ENCODE measurements around the gene SLCO2A1.

SLCO2A1 gene

DNA sequence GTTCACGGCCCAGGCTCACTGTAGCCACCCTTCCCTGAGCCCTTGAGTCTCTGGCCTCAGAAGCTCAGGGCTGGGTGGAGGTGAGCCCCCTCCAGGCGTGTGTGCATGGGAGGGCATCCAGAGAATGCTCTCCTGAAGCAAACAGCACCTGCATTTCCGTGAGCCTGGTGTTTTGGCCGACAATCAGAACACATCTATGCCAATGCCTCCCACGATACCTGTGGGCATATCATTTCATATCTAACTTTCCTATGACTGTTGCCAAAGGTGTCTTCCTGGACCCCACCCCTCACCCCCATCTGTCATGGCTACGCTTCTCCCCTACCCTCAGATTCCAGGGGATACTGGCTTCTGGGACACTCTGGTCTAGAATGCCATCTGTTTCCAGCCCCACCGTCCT is 80.7 kb downstream of the SLCO2A1 start:
- no peak for DNase-seq (ENCODE audit: low spot score)

DNA sequence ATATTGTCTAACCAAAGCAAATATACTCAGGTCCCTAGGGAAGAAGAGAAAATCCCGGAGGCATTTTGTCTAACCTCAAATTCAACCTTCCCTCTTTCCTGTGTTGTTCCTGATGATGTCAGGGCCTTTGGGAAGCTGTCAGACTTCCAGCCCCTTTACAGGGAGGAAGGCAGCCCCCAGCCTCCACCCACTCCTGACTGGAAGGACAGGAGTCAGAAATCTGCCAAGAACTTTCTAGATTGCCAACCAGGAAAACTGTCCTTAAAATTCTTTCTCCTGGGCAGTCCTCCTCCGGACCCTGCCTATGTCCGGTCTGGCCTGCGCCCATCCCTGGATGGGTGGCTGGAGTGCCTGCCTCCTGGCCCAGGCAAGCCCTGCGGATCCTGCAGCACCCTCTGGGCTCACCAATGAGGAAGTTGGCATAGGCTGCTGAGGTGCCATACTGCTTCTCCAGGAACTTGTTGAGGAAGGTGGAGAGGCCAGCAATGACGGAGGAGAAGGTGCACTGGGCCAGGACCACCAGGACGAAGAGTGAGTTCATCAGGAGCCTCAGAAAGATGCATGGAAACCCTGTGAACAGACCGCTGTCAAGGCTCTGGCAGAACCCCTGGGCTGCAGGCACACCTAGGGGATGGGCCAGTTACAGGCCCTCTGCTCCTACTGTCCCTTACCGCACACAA is 81.5 kb downstream of the SLCO2A1 start:
- DNase-seq (ENCODE audit: low spot score) = no peak

DNA sequence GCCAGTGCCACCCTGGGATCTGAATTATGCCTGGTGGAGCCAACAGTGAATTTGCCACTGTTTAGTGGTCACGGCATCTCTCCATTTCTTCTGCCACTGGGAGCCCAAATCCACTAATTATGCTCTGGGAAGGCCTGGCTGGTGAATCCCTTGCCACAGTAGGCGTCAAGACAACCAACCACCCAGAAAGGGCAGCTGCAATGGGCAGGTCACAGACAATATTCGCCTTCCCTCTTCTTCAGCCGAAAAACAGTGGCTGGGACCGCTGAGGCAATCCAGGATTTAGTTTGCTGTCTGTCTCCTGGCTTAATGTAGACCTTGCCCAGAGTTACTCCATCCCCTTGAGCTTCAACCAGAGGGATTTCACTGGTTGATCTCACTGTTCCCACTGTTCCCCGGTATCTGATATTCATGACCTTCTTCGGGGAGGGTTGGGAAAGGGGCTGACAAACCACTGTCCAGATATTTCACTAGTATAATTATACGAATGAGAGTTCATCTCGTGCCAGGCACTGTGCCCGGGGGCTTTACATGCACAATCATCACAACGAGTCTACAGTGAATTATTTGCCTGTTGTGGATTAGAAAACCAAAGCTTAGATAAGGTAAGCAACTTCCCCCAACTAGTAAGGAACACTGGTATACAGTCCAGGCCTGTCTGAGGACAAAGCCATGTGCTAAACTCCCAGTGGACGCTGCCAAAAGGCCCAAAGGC is 84.2 kb downstream of the SLCO2A1 start:
- DNase-seq (ENCODE audit: low spot score) = no peak

DNA sequence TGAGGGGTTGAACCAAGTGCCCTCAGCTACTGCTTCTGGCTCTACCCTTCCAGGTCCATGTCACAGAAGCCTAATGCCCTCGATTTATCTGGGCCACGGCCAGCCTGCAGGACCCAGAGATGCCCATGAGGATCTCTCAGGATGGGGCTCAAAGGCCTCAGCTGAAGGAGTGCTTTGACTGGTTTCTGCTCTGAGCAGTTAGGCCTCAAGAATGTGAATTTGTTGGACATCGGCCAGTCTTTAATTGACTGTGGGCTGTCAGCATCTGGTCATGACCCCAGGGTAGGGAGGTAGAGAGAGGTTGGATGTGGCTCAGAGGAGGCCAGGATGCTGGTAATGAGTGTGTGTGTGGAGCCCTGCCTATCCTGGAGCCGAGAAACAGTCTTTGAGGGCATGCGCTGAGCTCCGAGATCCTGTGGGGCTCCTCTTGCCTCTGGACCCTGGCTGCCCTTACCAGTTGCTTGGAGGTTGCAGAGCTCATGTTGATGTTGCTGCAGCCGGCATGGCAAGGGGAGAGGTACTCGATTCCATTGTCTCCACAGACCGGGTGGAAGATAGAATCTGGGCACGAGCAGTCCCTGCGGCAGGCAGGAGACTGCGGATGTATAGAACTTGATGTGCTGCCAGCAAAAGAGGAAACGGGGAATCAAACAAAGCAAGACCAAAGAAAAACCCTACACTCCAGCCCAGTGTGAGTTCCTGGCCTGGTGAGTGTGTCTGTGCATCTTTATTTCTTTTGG is 84.9 kb downstream of the SLCO2A1 start:
- DNase-seq (ENCODE audit: low spot score) = no peak

DNA sequence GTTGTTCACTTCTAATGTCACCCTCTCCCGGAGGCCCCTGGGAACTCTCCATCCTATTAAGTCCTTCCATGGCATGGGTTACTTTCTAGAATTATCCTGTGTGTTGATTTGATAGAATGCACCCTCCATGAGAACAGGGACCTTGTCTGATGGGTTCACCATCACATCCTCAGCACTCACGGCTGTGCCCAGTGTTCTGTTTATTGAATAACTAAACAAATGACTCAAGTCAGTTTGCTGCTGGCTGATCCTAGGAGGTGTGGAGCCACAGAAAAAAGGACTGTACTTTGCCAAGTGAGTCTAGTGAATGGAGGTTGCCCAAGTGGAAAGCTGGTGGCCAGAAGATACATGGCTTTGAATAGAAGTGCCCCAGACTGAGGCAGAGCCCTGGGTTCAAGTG is 85.5 kb downstream of the SLCO2A1 start:
- DNase-seq (ENCODE audit: low spot score) = no peak

DNA sequence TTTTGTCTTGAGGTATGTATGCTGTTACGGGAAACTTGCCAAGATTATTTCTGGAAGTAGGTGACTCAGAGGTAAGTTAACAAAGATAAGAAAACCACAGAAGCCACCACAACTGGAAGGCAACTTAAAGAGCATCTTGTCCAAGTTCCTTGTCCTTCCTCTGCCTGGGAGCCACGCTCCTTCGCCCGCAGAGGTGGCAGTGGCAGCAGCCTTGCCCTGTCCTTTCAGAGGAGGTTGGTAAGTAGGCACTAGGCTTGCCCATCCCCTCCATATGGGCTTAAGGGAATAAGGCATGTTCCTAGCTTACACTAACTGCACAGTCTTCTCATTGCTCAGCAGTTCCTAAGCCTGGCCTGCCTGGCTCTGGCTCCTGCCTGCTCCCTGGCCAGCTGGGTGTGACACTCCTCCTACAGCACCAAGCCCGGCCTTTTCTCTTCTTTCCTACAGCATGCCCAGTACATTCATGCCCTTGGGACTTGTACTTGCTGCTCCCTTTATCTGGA is 86.0 kb downstream of the SLCO2A1 start:
- no peak for DNase-seq (ENCODE audit: low spot score)

DNA sequence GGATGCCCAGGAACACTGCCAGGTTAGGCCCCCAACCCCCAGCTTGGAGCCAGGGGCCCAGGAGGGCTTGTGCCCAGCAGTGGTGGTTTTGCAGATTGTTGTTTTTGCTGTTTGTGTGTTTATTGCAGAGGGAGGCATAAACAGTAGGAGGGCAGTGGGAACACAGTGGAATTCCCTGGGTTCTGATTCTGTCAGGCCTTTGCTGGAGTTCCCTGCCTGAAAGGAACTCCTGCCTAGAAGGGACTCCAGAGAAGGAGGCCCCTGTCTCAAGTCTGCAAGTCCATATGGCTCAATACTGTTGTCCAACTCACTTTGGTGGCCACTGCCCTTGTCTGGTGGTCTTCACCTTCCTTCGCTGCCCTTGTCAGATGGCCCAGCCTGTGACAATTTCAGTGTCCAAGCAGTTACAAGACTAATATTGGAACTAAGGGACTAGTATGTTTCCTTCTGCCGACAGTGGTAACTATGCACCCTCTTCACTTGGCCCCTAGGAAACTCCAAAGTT is 86.6 kb downstream of the SLCO2A1 start:
- no peak for DNase-seq (ENCODE audit: low spot score)

DNA sequence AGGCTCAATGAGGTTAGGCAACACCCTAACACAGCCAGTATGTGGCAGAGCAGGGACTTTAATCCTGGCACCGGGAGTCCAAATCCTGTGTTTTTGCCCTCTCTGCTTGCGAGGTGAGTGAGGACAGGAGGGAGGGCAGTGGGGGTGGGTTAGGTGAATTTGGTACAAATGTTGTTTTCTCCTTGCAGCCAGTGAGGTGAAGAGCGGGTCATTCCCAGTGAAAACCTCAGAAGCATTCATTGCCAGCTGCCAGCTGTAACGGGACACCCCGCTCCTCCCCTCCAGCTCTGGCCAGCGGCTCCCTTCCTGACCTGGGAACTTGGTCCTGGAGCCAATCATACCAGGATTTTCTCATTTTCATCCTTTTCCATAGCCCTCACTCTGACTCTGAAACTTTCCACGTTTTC is 88.3 kb downstream of the SLCO2A1 start:
- DNase-seq (ENCODE audit: low spot score) = no peak

DNA sequence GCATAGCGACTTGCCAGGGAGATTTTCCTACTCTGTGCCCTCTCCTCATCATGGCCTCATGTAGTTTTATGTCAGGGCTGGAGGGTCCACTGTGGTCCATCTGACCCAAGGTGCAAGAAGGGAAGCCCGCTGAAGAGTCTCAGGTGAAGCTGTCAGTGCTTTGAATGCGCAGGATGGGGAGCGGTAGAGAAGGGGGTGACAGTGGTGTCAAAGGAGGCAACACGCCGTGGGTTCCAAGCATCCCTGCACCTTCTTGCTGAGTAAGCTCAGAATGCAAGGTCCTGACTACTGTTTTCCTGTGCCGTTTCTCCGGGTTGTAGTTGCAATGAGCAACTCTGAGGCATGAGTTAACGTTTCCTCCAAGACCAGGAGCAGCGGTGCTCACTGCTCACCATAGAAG is 89.2 kb downstream of the SLCO2A1 start:
- no peak for DNase-seq (ENCODE audit: low spot score)

DNA sequence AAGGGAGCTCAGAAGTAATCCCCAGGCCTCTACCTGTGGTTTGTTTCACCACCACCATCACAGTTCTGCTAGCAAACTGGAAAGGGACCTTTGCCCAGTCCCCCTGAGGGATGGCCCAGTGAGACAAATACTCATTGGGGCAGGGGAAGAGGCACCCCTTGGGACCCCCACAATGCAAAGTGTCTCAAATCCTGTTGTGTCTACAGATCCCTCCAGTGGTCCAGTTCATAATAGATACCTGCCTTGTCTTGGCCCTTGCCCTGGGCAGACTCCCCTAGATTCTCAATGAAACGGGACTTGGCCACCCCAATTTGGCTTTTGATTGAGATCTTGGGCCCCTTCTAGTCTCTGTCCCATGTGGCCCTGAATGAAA is 90.3 kb downstream of the SLCO2A1 start:
- DNase-seq (ENCODE audit: low spot score) = no peak

DNA sequence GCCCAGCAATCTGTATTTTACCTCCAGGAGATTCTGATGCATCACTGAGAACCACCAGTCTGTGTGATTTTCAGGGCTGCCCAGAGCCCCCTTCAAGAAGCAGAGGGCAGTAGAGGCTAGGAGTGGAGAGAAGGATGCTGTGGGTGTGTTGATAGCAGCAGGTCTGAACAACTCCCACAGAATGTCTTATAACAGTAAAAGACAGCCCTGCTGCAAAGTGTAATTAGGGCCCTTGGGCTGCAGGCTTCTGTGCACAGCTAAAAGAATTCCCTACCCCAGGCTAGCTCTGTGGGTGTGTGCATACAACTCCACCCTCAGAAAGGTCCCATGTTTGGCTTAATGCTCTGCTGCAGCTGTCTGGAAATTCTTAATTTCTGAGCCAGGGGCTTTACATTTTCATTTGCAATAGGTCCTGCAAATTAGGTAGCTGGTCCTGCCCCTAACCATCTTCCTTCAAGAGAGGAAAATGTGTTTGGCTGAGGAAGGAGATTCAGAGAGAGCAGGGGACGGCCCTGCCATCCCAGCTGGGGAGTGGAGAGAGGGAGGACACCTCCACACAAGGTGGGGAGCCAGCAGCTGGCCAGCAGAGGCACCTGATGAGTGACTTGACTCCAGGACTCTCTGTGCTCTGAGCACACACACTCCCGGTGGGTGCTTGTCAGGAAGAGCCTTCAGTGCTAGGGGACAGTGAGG is 90.8 kb downstream of the SLCO2A1 start:
- no peak for DNase-seq (ENCODE audit: low spot score)

DNA sequence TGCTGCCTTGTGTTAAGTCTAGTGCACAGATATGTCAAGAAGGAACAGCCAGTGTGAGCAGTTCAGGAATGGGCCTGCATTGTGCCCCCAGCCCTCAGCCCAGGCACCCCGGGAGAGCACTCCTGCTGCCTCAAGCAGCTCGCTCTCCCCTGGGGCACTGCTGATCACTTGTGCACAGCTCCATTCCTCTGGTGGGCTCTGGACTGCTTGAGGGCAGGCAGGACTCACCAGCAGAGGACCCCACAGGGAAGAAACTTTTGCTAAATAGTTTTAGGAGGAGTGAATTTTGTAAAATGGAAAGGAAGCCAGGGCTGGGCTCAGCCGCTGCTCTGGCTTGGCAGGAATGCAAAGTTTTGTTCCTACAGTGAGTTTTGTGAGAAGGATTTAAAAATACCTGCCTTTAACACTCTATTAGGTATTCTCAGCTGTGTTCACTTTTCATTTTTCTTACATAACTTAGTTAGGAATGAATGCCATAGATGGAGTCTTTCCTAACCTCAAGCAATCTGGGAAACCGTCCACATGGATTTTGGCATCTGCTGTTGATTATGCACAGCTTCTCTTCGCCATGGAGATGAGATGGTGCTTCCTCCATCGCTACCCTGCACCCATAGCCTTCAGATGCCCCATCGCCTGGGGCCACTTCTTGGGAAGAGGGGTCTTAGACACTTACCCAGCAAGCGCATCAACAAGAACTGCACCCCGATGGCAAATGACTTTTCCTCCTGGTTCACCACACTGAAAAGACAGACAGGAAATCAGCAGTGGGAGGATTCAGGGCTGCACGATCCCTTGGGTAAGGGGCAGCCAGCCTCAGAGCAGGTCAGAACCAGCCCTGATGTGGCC is 91.7 kb downstream of the SLCO2A1 start:
- no peak for DNase-seq (ENCODE audit: low spot score)

DNA sequence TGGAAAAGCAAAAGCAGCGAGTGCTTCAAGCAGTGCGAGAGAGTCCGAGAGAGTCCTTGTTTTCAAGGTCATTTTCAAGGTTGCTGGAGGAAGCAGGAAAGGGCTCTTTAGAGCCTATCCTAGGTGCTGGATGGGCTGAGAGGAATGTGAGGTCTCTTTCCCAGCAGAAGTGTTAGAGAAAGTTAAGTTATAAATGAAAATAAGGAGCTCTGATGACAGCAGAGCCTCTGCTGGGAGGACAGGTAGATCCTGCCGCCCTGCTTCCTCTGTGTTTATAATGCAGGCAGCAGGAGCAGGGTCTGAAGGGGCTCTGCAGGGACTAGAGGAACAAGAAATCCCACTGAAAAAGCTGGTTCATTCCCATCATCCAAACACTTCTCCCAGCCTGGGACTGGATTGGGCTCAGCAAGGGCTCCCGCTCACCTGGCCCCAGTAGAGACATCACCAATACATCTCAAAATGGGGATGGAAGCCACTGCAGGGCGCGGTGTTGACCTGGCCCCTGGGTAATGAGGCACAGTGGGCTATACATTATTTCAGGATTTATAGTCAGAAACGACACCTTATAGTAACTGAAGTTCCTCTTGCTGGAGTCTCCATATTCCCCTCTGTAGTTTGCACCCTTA is 92.6 kb downstream of the SLCO2A1 start:
- DNase-seq (ENCODE audit: low spot score) = no peak

DNA sequence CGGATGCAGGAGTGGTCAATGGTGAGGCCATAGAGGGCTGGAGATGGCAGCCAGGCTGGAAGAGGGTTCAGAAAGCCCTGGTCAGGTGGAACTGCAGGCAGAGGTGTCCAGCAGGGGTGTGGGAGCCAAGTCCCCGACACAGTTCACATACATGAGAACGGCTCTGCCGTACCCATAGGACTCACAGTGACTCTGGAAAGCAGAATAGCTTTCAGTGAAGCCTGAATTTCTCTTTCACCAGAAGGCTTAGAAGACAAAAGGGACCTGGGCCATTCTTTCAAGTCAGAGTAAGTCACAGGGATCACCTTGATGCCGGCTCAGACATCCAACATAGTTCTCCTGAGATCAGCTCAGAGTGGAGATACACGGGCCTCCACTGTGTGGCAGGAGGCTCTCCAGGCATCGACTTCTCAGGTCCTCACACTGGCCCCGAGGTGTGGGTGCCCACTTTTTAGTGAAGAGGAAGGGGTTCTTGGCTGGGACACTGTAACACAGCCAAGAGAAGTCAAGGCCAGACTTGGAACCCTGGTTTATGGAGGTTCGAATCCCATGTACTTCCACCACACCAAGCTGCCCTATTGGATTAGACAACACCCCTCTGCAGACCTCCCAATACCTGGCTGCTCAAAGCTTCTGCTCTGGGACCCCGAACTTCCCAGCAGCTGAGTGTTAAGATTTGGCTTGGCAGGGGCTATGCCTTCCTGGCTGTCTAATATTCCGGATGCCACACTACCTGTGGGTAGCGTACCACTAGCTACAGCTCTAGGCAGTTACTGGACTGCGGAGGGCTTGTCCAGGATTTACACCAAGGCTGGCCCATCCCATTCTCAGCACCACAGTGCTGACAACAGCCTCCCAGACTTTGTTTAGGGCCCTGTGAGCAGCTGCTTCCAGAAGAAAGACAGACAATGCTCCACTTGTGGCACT is 93.6 kb downstream of the SLCO2A1 start:
- no peak for DNase-seq (ENCODE audit: low spot score)

DNA sequence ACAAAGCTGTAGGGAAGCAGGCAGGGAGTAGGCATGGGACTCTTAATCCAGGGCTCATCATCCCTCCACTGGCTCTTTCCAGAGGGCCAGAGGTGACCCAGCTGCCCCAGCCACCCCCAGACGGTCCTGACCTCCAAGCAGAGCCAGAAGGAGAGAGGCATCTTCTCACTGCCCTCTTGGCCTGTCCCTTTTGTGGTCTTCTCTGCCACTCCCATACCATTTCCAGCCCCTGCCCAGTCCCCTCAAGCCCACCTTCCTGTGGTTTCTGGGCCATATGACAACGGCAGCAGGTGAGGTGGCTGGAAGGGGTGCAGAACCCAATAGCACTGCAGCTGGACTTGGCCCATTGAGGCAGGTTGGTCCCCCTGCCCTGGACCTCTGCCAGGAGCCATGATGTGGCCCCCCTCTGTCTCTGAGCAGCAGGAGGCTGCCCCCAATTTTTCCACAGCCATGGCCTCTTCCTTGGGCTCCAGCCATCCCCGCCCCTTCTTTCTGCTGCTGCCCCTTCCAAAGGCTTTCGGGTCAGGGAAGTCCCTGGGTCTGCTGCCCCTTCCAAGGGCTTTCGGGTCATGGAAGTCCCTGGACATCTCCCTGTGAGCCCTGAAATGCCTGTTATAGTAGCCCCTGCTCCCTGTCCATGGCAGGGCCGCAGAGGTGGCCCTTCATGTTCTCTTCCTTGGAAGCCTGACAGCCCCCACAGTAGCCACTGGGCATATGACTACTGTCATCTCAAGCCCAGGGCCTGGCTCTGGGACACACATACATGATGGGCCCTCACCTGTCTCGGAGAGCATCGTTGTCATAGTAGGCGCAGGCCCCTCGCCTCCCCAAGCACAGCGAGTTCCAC is 94.5 kb downstream of the SLCO2A1 start:
- no peak for DNase-seq (ENCODE audit: low spot score)

DNA sequence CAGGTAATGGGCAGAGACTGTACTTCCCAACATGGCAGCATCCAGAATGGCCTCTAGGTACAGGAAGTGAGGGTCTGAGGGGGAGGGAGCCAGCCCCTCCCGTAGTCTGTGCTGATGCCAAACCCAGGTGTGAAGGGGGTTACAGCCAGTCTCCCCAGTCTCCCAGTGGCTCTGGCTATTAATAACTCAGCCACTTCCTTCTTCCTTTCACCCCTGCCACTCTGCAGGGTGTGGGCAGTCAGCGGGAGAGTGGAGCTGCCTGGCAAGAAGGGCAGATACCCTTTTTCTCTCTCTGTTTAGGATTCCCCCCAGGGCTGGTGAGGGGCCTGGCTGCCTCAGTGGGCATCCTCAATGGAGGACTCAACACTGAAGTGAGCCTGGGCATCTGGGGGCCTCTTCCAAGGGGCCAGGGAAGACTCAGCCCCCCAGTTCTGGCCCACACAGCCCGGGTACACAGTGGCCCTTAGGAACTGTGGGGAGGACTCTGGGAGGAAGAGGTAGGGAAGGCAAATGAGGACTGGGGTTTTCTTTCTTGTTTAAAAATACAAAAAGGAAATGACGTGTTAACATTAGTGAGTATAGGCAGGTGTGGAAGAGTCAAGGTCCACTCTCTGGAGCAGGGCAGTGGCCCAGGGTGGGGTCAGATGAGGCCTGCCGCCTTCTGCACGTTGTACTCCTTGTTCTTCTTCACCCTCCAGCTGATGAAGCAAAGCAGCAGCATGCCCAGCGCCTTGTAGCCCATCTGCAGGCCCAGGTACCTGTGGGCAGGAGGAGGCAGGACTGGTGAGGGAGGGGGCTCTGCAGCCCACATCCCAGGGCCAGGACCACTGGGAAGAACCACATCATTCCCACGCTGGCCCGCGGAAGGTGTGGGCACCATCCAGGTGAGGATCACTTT is 95.4 kb downstream of the SLCO2A1 start:
- DNase-seq (ENCODE audit: low spot score) = no peak

DNA sequence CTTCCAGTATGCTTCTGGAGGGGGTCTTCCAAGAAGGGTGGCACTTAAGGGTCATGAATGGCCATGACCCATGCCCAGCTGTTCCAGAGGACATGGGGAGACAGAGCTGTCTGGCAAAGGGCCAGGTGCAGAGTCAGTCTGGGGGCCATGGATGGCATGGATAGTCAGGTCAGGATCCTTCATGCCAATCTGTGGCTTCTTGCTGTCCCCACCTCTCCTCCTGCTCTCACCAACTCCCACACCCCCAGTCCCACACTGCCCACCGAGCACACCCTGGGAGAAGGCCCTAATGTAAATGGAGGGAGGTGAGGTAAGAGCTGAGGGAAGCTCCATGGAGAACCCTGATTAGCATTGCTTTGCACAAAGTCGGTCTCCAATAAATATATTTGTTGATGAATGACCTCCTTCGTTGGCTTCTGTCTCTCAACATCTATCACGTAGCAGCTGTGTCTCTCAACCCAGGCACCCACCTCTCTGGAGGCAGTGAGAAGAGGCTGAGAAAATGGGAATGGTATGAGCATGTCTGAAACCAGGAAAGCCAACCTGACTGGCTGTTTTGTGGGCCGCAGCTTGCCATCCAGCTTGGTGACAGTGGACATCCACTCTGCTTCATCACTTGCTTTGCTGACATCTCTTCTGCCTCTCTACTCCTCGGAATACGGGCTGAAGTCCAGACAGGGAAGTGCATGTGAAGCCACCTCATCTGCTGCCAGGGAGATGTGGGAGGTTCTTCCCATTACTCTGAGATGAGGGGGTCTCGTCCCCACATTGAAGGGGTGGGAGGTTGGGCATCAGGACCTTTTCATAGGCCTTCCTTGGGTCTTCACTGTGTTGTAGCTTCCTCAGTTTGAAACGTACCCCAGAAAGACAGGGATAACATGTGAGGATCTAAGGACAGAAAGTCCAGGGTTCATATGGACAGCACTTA is 96.4 kb downstream of the SLCO2A1 start:
- no peak for DNase-seq (ENCODE audit: low spot score)

Measured in CD4-positive, alpha-beta T cell treated with Interleukin-15 for 4 hours (primary cell).